Ectodermal cell (in vitro differentiated cells): ENCODE data around the gene CSTF2.
A peak's percentile ranks its signal among the peaks of the same experiment; 100 is the strongest.

Experiments used
- H3K27ac ChIP-seq: 2 replicates; pipeline ENCODE4 v1.7.0; 2013; ENCODE audit warnings: mild to moderate bottlenecking, low read depth, low read length; ENCODE audit not compliant: insufficient read depth, poor library complexity, severe bottlenecking
- H3K27me3 ChIP-seq: 2 replicates; pipeline ENCODE4 v1.7.0; 2013; ENCODE audit warnings: mild to moderate bottlenecking, low read length; ENCODE audit not compliant: insufficient read depth, control insufficient read depth, poor library complexity, severe bottlenecking
- H3K36me3 ChIP-seq: one replicate; pipeline ENCODE4 v1.7.0; 2013; ENCODE audit warnings: low read length; ENCODE audit not compliant: control insufficient read depth, insufficient read depth
- H3K4me1 ChIP-seq: one replicate; pipeline ENCODE4 v1.7.0; 2013; ENCODE audit warnings: low read length; ENCODE audit not compliant: control insufficient read depth, insufficient read depth
- H3K4me3 ChIP-seq: 2 replicates; pipeline ENCODE4 v1.7.0; 2013; ENCODE audit warnings: low read depth, low read length, control low read depth; ENCODE audit not compliant: insufficient read depth
- H3K9me3 ChIP-seq: 2 replicates; pipeline ENCODE4 v1.7.0; 2013; ENCODE audit warnings: mild to moderate bottlenecking, low read length, moderate library complexity; ENCODE audit not compliant: control insufficient read depth
- WGBS, 2 experiments: methylation state at CpG; one replicate each; pipeline ENCODE4 v1.1.7; 2013; ENCODE audit warnings: missing lambda C conversion rate in 2 of 2; 5-methylcytosine and 5-hydroxymethylcytosine counted together

CSTF2 gene

GRCh38 chrX:100819534-100819836 is 706 bp upstream of the CSTF2 start:
- H3K4me1 ChIP-seq = no peaks in the 10 kb centered on the region
- no peaks in the 10 kb centered on the region for H3K9me3 ChIP-seq
- H3K27me3 ChIP-seq = no peaks in the 10 kb centered on the region
- peak overlapping the region; percentile 63 for H3K4me3 ChIP-seq
- no peaks in the 10 kb centered on the region for H3K36me3 ChIP-seq
- WGBS, 2 experiments = 58 to 60% methylated on average over 15 of the region's 15 CpGs
- H3K27ac ChIP-seq = no peak overlapping the region

GRCh38 chrX:100829730-100830129 is 9.5 kb downstream of the CSTF2 start:
- 92 to 100% methylated on average over 1 to 2 of the region's 2 CpGs for WGBS, 2 experiments
- no peaks in the 10 kb centered on the region for H3K27me3 ChIP-seq
- no peaks in the 10 kb centered on the region for H3K9me3 ChIP-seq
- H3K4me3 ChIP-seq = no peak overlapping the region
- no peak overlapping the region for H3K27ac ChIP-seq
- no peaks in the 10 kb centered on the region for H3K36me3 ChIP-seq
- no peaks in the 10 kb centered on the region for H3K4me1 ChIP-seq

- 96 to 100% methylated on average over 3 to 5 of the region's 5 CpGs for WGBS, 2 experiments
- no peaks in the 10 kb centered on the region for H3K9me3 ChIP-seq
- H3K36me3 ChIP-seq = no peaks in the 10 kb centered on the region
- no peaks in the 10 kb centered on the region for H3K27me3 ChIP-seq
- H3K4me1 ChIP-seq = no peaks in the 10 kb centered on the region
- no peak overlapping the region for H3K27ac ChIP-seq
- no peak overlapping the region for H3K4me3 ChIP-seq
These were observed 10.0 kb downstream of the CSTF2 start for GRCh38 chrX:100830143-100830542.

- H3K9me3 ChIP-seq = no peaks in the 10 kb centered on the region
- H3K27ac ChIP-seq = no peak overlapping the region
These were observed 10.4 kb downstream of the CSTF2 start for GRCh38 chrX:100830547-100830946.

GRCh38 chrX:100831219-100831946 is 11.2 kb downstream of the CSTF2 start:
- Histone ChIP-seq H3K4me3 (no peak overlapping the region), H3K9me3 (no peaks in the 10 kb centered on the region), H3K4me1 (no peaks in the 10 kb centered on the region), H3K36me3 (no peaks in the 10 kb centered on the region), H3K27me3 (no peaks in the 10 kb centered on the region), H3K27ac (no peak overlapping the region)
- WGBS, 2 experiments = 93 to 98% methylated on average over 9 of the region's 9 CpGs

More at GRCh38 chrX:100830547-100830946, 10.4 kb downstream of the CSTF2 start:
- Histone ChIP-seq H3K4me3 (no peak overlapping the region), H3K27me3 (no peaks in the 10 kb centered on the region), H3K36me3 (no peaks in the 10 kb centered on the region), H3K4me1 (no peaks in the 10 kb centered on the region)
- WGBS, 2 experiments = 93 to 97% methylated on average over 5 to 9 of the region's 9 CpGs

- WGBS, 2 experiments = 80 to 85% methylated on average over 4 of the region's 4 CpGs
- no peaks in the 10 kb centered on the region for H3K36me3 ChIP-seq
- no peaks in the 10 kb centered on the region for H3K9me3 ChIP-seq
- H3K27ac ChIP-seq = no peak overlapping the region
- no peaks in the 10 kb centered on the region for H3K27me3 ChIP-seq
- no peaks in the 10 kb centered on the region for H3K4me1 ChIP-seq
- no peak overlapping the region for H3K4me3 ChIP-seq
These were observed 30.1 kb downstream of the CSTF2 start for GRCh38 chrX:100850317-100850716.

GRCh38 chrX:100852810-100853209 is 32.6 kb downstream of the CSTF2 start:
- 55 to 88% methylated on average over 1 of the region's 2 CpGs for WGBS, 2 experiments
- Histone ChIP-seq H3K4me3 (no peak overlapping the region), H3K9me3 (no peaks in the 10 kb centered on the region), H3K27ac (no peak overlapping the region), H3K4me1 (no peaks in the 10 kb centered on the region), H3K27me3 (no peaks in the 10 kb centered on the region), H3K36me3 (no peaks in the 10 kb centered on the region)

GRCh38 chrX:100863326-100863864 is 43.2 kb downstream of the CSTF2 start:
- Histone ChIP-seq H3K4me1 (no peaks in the 10 kb centered on the region), H3K27ac (no peak overlapping the region), H3K27me3 (no peaks in the 10 kb centered on the region), H3K36me3 (no peaks in the 10 kb centered on the region), H3K4me3 (no peak overlapping the region), H3K9me3 (no peaks in the 10 kb centered on the region)
- WGBS, 2 experiments = 77 to 84% methylated on average over 6 of the region's 6 CpGs

GRCh38 chrX:100864657-100865391 is 44.6 kb downstream of the CSTF2 start:
- Histone ChIP-seq H3K27ac (no peak overlapping the region), H3K27me3 (no peaks in the 10 kb centered on the region), H3K36me3 (no peaks in the 10 kb centered on the region), H3K9me3 (no peaks in the 10 kb centered on the region), H3K4me1 (no peaks in the 10 kb centered on the region), H3K4me3 (no peak overlapping the region)
- WGBS, 2 experiments = 88 to 94% methylated on average over 2 of the region's 2 CpGs

GRCh38 chrX:100868273-100868672 is 48.1 kb downstream of the CSTF2 start:
- H3K9me3 ChIP-seq = no peaks in the 10 kb centered on the region
- H3K4me3 ChIP-seq = no peak overlapping the region
- no peaks in the 10 kb centered on the region for H3K27me3 ChIP-seq
- no peak overlapping the region for H3K27ac ChIP-seq
- no peaks in the 10 kb centered on the region for H3K36me3 ChIP-seq
- WGBS, 2 experiments = 77 to 93% methylated on average over 2 of the region's 2 CpGs
- no peaks in the 10 kb centered on the region for H3K4me1 ChIP-seq
